Endothelial cell of umbilical vein (primary cell): ENCODE measurements around the gene COL8A1. TPM values are rescaled to one million over a fixed set of nuclear protein-coding genes. Genes with fewer than 3 reads are reported as not detected.

Experiments used
- BruUV-seq: library from RNA; stranded (reverse); fragments of 400-500 nt; replicated peaks from 2 replicates; lab custom pipeline; 2021; lab: Mats Ljungman, UMichigan
- CTCF ChIA-PET: fragments of 300-600, 350-600 bp; sonication (Branson Sonifier 250); formaldehyde crosslinking; loops from one replicate; lab custom pipeline; 2021; ENCODE audit warnings: antibody characterized with exemption, inconsistent platforms; lab: Charles Lee
- POLR2A ChIA-PET: fragments of 300-600, 350-600 bp; sonication (Branson Sonifier 250); formaldehyde crosslinking; loops from one replicate; lab custom pipeline; 2021; ENCODE audit warnings: antibody characterized with exemption, inconsistent platforms; lab: Charles Lee
- DNase-seq: peaks from one replicate; pipeline ENCODE4 v3.0.0-alpha.2; 2011; ENCODE audit warnings: low read depth, low spot score
- FAIRE-seq: peaks from 2 replicates; lab custom pipeline; 2011; peaks lifted over from hg19 to GRCh38; lab: Jason Lieb, UNC
- H2AFZ ChIP-seq: 2 replicates; pipeline ENCODE4 v1.6.0; 2012; ENCODE audit warnings: low read depth, low read length, control low read depth, inconsistent platforms
- H3K27ac ChIP-seq: 2 replicates; pipeline ENCODE4 v1.5.1; 2011; ENCODE audit warnings: low read depth, mild to moderate bottlenecking, control low read depth, low read length, moderate library complexity; ENCODE audit not compliant: insufficient read depth
- H3K27me3 ChIP-seq, 2 experiments: 2 replicates each; pipeline versions ENCODE4 v1.6.0 to v1.6.1; 2011; ENCODE audit warnings: low read length in 2 of 2, mixed read lengths in 1 of 2; ENCODE audit not compliant: control insufficient read depth in 2 of 2, insufficient read depth in 2 of 2
- H3K36me3 ChIP-seq, 2 experiments: 2 replicates in 1 of 2; 3 replicates in 1 of 2; pipeline ENCODE4 v1.5.1; 2011; ENCODE audit warnings: low read length in 2 of 2, mild to moderate bottlenecking in 1 of 2, moderate library complexity in 1 of 2; ENCODE audit not compliant: control insufficient read depth in 2 of 2, insufficient read depth in 2 of 2; ENCODE audit errors: extremely low read depth in 1 of 2
- H3K4me1 ChIP-seq: 3 replicates; pipeline ENCODE4 v1.5.1; 2011; ENCODE audit warnings: mild to moderate bottlenecking, low read length; ENCODE audit not compliant: control insufficient read depth, insufficient read depth; ENCODE audit errors: extremely low read depth
- H3K4me2 ChIP-seq: 2 replicates; pipeline ENCODE4 v1.6.1; 2011; ENCODE audit warnings: low read length, control low read depth, mixed read lengths; ENCODE audit not compliant: insufficient read depth
- H3K4me3 ChIP-seq, 3 experiments: fragments of 200-600 bp in 1 of 3; sonication (generic), shearing (Covaris generic) in 1 of 3; replicated peaks in 1 of 3; 2 replicates each; pipeline ENCODE4 v1.5.1; 2011 to 2016; ENCODE audit warnings: control low read depth in 3 of 3, low read length in 3 of 3, mild to moderate bottlenecking in 2 of 3, inconsistent platforms in 1 of 3, low read depth in 1 of 3, moderate library complexity in 1 of 3; ENCODE audit not compliant: insufficient read depth in 1 of 3
- H3K79me2 ChIP-seq: 2 replicates; pipeline ENCODE4 v1.6.0; 2012; ENCODE audit warnings: low read length, inconsistent platforms; ENCODE audit not compliant: control insufficient read depth, insufficient read depth
- H3K9ac ChIP-seq: replicated peaks from 2 replicates; pipeline ENCODE3; 2011; ENCODE audit warnings: low read length, control low read depth; ENCODE audit not compliant: insufficient read depth; ENCODE audit errors: extremely low read depth
- H3K9me1 ChIP-seq: replicated peaks from 3 replicates; pipeline ENCODE4 v1.6.0; 2011; ENCODE audit warnings: mild to moderate bottlenecking, low read length; ENCODE audit not compliant: control insufficient read depth, insufficient read depth; ENCODE audit errors: extremely low read depth
- H3K9me3 ChIP-seq: replicated peaks from 2 replicates; pipeline ENCODE4 v1.5.1; 2012; ENCODE audit warnings: low read length, inconsistent platforms; ENCODE audit not compliant: control insufficient read depth, insufficient read depth
- H4K20me1 ChIP-seq: replicated peaks from 2 replicates; pipeline ENCODE3; 2011; ENCODE audit warnings: mild to moderate bottlenecking, low read length; ENCODE audit not compliant: control insufficient read depth, insufficient read depth; ENCODE audit errors: extremely low read depth
- CTCF ChIP-seq, 2 donors: IDR thresholded peaks; 1 replicate in 1 of 2; 2 replicates in 1 of 2; pipeline ENCODE4 v1.5.1; 2011; ENCODE audit warnings: low read length in 2 of 2, mild to moderate bottlenecking in 2 of 2, moderate library complexity in 2 of 2, control low read depth in 1 of 2, inconsistent platforms in 1 of 2, low read depth in 1 of 2; ENCODE audit not compliant: insufficient read depth in 1 of 2; ENCODE audit errors: extremely low read depth in 1 of 2
- EZH2 ChIP-seq: IDR thresholded peaks from 2 replicates; pipeline ENCODE4 v1.6.1; 2012; ENCODE audit warnings: borderline replicate concordance, low read depth, mild to moderate bottlenecking, moderate library complexity, low read length, inconsistent platforms; ENCODE audit not compliant: severe bottlenecking
- FOS ChIP-seq: IDR thresholded peaks from 2 replicates; pipeline ENCODE4 v1.6.1; 2011; ENCODE audit warnings: mild to moderate bottlenecking, low read length, moderate library complexity, borderline replicate concordance; ENCODE audit not compliant: insufficient read depth
- GATA2 ChIP-seq: IDR thresholded peaks from 2 replicates; pipeline ENCODE4 v1.7.0; 2011; ENCODE audit warnings: low read depth, mild to moderate bottlenecking, moderate library complexity, mixed read lengths, low read length; ENCODE audit not compliant: insufficient read length, insufficient read depth
- JUN ChIP-seq: IDR thresholded peaks from 2 replicates; pipeline ENCODE4 v1.6.1; 2011; ENCODE audit warnings: borderline replicate concordance, low read depth; ENCODE audit not compliant: insufficient read length, insufficient read depth
- MAX ChIP-seq: IDR thresholded peaks from 2 replicates; pipeline ENCODE4 v1.6.1; 2011; ENCODE audit not compliant: insufficient read depth, insufficient read length
- MYC ChIP-seq: IDR thresholded peaks from one replicate; pipeline ENCODE4 v1.6.1; 2011; ENCODE audit warnings: mild to moderate bottlenecking, low read depth, low read length
- POLR2A ChIP-seq: IDR thresholded peaks from 2 replicates; pipeline ENCODE4 v1.6.1; 2012; ENCODE audit warnings: low read depth, mild to moderate bottlenecking, control low read depth, low read length
- POLR2AphosphoS5 ChIP-seq: IDR thresholded peaks from 2 replicates; pipeline ENCODE4 v1.6.1; 2012; ENCODE audit warnings: low read depth, mild to moderate bottlenecking, control low read depth, low read length, moderate library complexity; ENCODE audit not compliant: insufficient read depth
- dilution Hi-C: fragments of 300-500 bp; cut with MboI; formaldehyde crosslinking; loops from one replicate; pipeline ENCODE4 v1.15.0; 2019; ENCODE audit warnings: low sequenced_read_pairs; ENCODE audit not compliant: extremely low pct_ligation_motif_present
- intact Hi-C: fragments of 100-400 bp; cut with micrococcal nuclease; formaldehyde crosslinking; loops from one replicate; pipeline ENCODE4 v1.10.0; 2022
- polyA plus RNA-seq, 4 experiments: library from polyadenylated mRNA; depleted of rRNA in 3 of 4; stranded (reverse) in 3 of 4; unstranded in 1 of 4; fragments of >200 nt; gene quantifications; 2 replicates each; pipeline versions ENCODE4 v1.2.1 to v1.2.3, GENCODE V29; 2011 to 2012; ENCODE audit warnings: missing spikeins in 1 of 4
- total RNA-seq: library from RNA; stranded (reverse); gene quantifications from 2 replicates; pipeline ENCODE4 v1.2.3, GENCODE V29; 2021

Gene COL8A1
- total and polyA plus RNA-seq, 2 donors (not counting 3 experiments of a cell fraction or from before 2014, with no cell fraction given) = 358 to 634 TPM

- dilution Hi-C loops (no loop called here), intact Hi-C loops (no loop called here)
- Histone ChIP-seq H4K20me1 (no peaks in the 10 kb centered on the region), H3K27ac (no peak overlapping the region), H3K9me1 (no peaks in the 10 kb centered on the region), H3K4me1 (no peaks in the 10 kb centered on the region), H3K27me3 (no peaks in the 10 kb centered on the region), H3K9me3 (no peaks in the 10 kb centered on the region), H3K4me3 (no peak overlapping the region), H3K4me2 (no peak overlapping the region), H3K79me2 (no peaks in the 10 kb centered on the region), H3K36me3 (peaks cover 4 to 17% of the 10 kb centered on the region in 2 experiments), H2AFZ (no peak overlapping the region), H3K9ac (no peak overlapping the region)
- FAIRE-seq (no peak), DNase-seq (no peak)
- BruUV-seq = no TSS peak
- POLR2A ChIA-PET = no interaction called here
- CTCF ChIA-PET = no interaction called here
- TF ChIP-seq POLR2A (no peak), JUN (no peak), MAX (no peak), EZH2 (no peak), CTCF (IDR thresholded peaks at IDR 0.05; ENCODE audit: extremely low read depth in 1 of 2, insufficient read depth in 1 of 2, low read depth in 1 of 2, low read length in 2 of 2) (no peak), FOS (no peak), MYC (no peak), POLR2AphosphoS5 (no peak), GATA2 (no peak)
These were observed 157.2 kb downstream of the COL8A1 start for GRCh38 chr3:99795573-99795972.
